Calu3 (cell line): ENCODE data around the gene DDN. TPM values are rescaled to one million over a fixed set of nuclear protein-coding genes. Genes with fewer than 3 reads are reported as not detected.

ENCODE experiments used
- BruUV-seq: library from RNA; stranded (reverse); fragments of 400-500 nt; replicated peaks from 2 replicates; lab custom pipeline; 2021; lab: Mats Ljungman, UMichigan
- CTCF ChIA-PET: fragments of 300-600 bp; sonication (Branson Sonifier 250); formaldehyde crosslinking; loops from one replicate; lab custom pipeline; 2022; ENCODE audit warnings: antibody characterized with exemption; lab: Charles Lee
- DNase-seq: peaks from one replicate; pipeline ENCODE4 v3.0.0; 2022
- H3K27ac Mint-ChIP-seq: one replicate; pipeline ENCODE4 v1.8.0; 2022; ENCODE audit warnings: mixed read lengths; ENCODE audit not compliant: unreplicated experiment
- H3K27me3 Mint-ChIP-seq: one replicate; pipeline ENCODE4 v1.8.0; 2022; ENCODE audit warnings: mixed read lengths; ENCODE audit not compliant: unreplicated experiment
- H3K36me3 Mint-ChIP-seq: one replicate; pipeline ENCODE4 v1.8.0; 2022; ENCODE audit warnings: mild to moderate bottlenecking, moderate library complexity, mixed read lengths; ENCODE audit not compliant: insufficient read depth, unreplicated experiment
- H3K4me1 Mint-ChIP-seq: one replicate; pipeline ENCODE4 v1.8.0; 2022; ENCODE audit warnings: mild to moderate bottlenecking, low read depth, mixed read lengths; ENCODE audit not compliant: unreplicated experiment
- H3K4me3 Mint-ChIP-seq: one replicate; pipeline ENCODE4 v1.8.0; 2022; ENCODE audit warnings: mild to moderate bottlenecking, low read depth, moderate library complexity, mixed read lengths; ENCODE audit not compliant: unreplicated experiment
- H3K9me3 Mint-ChIP-seq: one replicate; pipeline ENCODE4 v1.8.0; 2022; ENCODE audit warnings: low read depth, mixed read lengths; ENCODE audit not compliant: unreplicated experiment
- intact Hi-C: fragments of 100-400 bp; cut with micrococcal nuclease; formaldehyde crosslinking; loops from one replicate; pipeline ENCODE4 v1.10.0; 2022; ENCODE audit not compliant: unreplicated experiment
- total RNA-seq: library from RNA; stranded (reverse); gene quantifications from 2 replicates; pipeline ENCODE4 v1.2.3, GENCODE V29; 2022
- TF ChIP-seq, protein P1 (sequence below): fragments of 200-600 bp; IDR thresholded peaks from one replicate; pipeline ENCODE4 v1.8.0; 2022; ENCODE audit warnings: antibody characterized with exemption; ENCODE audit not compliant: unreplicated experiment

The DDN gene
- total RNA-seq, 1 experiment from 2014 or later, result 0.21 TPM

DNA sequence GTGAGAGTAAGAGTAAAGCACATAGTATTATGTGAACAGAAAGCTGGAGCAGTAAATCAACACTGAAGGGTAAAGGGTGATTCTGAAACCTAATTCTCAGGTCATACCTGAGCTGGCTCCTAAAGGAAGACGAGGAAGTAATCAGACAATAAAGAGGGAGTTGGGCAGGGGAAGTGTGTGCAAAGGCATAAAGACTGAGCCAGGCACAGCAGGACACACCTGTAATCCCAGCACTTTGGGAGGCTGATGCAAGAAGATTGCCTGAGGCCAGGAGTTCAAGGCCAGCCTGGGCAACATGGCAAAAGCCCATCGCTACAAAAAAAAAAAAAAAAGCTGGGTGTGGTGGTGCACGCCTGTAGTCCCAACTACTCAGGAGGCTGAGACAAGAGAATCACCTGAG, 51.4 kb downstream of the DDN start:
- CTCF ChIA-PET, result interaction anchor here (0.6 kb wide), 1 partner anchor 96 kb away, joined by 7 read pairs; the partner anchor contains the start of gene DDX23
- no peak for DNase-seq
- intact Hi-C loops, result no loop called here
- Mint-ChIP-seq H3K36me3 (peaks cover 16% of the 10 kb centered on the region), H3K9me3 (no peaks in the 10 kb centered on the region), H3K27me3 (no peaks in the 10 kb centered on the region), H3K4me3 (no peak overlapping the region), H3K27ac (no peak overlapping the region), H3K4me1 (no peaks in the 10 kb centered on the region)
- no TSS peak for BruUV-seq
- TF ChIP-seq, protein P1, sequence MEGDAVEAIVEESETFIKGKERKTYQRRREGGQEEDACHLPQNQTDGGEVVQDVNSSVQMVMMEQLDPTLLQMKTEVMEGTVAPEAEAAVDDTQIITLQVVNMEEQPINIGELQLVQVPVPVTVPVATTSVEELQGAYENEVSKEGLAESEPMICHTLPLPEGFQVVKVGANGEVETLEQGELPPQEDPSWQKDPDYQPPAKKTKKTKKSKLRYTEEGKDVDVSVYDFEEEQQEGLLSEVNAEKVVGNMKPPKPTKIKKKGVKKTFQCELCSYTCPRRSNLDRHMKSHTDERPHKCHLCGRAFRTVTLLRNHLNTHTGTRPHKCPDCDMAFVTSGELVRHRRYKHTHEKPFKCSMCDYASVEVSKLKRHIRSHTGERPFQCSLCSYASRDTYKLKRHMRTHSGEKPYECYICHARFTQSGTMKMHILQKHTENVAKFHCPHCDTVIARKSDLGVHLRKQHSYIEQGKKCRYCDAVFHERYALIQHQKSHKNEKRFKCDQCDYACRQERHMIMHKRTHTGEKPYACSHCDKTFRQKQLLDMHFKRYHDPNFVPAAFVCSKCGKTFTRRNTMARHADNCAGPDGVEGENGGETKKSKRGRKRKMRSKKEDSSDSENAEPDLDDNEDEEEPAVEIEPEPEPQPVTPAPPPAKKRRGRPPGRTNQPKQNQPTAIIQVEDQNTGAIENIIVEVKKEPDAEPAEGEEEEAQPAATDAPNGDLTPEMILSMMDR, result no peak

GRCh38 chr12:48946943-48947342, 52.2 kb downstream of the DDN start:
- DNase-seq, result no peak
- H3K27me3 Mint-ChIP-seq, result no peaks in the 10 kb centered on the region
- CTCF ChIA-PET, result interaction anchor here (0.6 to 0.7 kb wide), 3 partner anchors 39 to 95 kb away, joined by 4 to 10 read pairs (median 7); partner anchors contain the start of gene DDX23
- peaks cover 14% of the 10 kb centered on the region for H3K36me3 Mint-ChIP-seq
- TF ChIP-seq, protein P1, result no peak
- no TSS peak for BruUV-seq
- H3K27ac Mint-ChIP-seq, result no peak overlapping the region
- H3K4me3 Mint-ChIP-seq, result no peak overlapping the region
- no peaks in the 10 kb centered on the region for H3K4me1 Mint-ChIP-seq
- intact Hi-C loops, result no loop called here
- H3K9me3 Mint-ChIP-seq, result no peaks in the 10 kb centered on the region

DNA sequence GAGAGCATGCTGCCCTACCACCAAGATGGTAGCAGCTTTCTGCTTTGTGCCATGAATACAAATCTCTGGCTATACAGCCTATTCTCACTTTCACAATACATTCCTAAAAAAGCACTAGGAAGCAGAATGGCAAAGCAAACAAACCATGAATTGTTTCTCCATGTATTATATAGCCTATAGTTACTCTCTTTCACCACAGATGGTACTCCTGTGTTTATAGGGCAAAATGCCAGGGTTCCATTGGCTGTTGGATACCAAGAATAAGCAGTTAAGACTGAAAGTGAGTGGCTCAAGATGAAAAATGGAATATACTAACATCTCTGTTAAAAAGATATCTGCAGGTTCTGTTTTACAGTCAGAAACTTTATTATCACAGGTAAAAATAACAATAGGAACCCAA, 53.0 kb downstream of the DDN start:
- Mint-ChIP-seq H3K9me3 (no peaks in the 10 kb centered on the region), H3K4me3 (no peak overlapping the region), H3K27me3 (no peaks in the 10 kb centered on the region), H3K36me3 (peaks cover 17% of the 10 kb centered on the region), H3K4me1 (no peaks in the 10 kb centered on the region), H3K27ac (no peak overlapping the region)
- BruUV-seq, result no TSS peak
- CTCF ChIA-PET, result no interaction called here
- TF ChIP-seq, protein P1, result no peak
- intact Hi-C loops, result no loop called here
- no peak for DNase-seq

Other genes with a start within 250 kb of the DDN start
- gene ADCY6, start 210.3 kb downstream of the DDN start, total RNA-seq, result 39.0 and 42.9 TPM in 2 replicates
- 17.9 and 21.1 TPM in 2 replicates for gene CACNB3, start 180.9 kb downstream of the DDN start, total RNA-seq
- gene DDX23, start 147.2 kb downstream of the DDN start, total RNA-seq, result 80.8 and 89.6 TPM in 2 replicates
- 7.4 and 14.2 TPM in 2 replicates for gene RND1, start 133.5 kb downstream of the DDN start, total RNA-seq
- 20.1 and 21.4 TPM in 2 replicates for gene FKBP11, start 73.9 kb downstream of the DDN start, total RNA-seq
- 142 and 164 TPM in 2 replicates for gene ARF3, start 41.9 kb downstream of the DDN start, total RNA-seq
- 0.73 TPM in 1 of 2 replicates, not detected in the other for gene WNT10B, start 27.6 kb downstream of the DDN start, total RNA-seq
- gene WNT1, start 21.1 kb downstream of the DDN start, total RNA-seq, result not detected in 2 replicates
- gene PRKAG1, start 19.4 kb upstream of the DDN start, total RNA-seq, result 34.2 and 36.9 TPM in 2 replicates
- 72.9 and 79.7 TPM in 2 replicates for gene KMT2D, start 61.4 kb upstream of the DDN start, total RNA-seq
- gene RHEBL1, start 70.6 kb upstream of the DDN start, total RNA-seq, result 2.0 and 2.6 TPM in 2 replicates
- gene DHH, start 95.4 kb upstream of the DDN start, total RNA-seq, result not detected in 2 replicates
- gene LMBR1L, start 111.5 kb upstream of the DDN start, total RNA-seq, result 23.3 and 26.4 TPM in 2 replicates
- 690 and 793 TPM in 2 replicates for gene TUBA1B, start 132.0 kb upstream of the DDN start, total RNA-seq
- gene TUBA1A, start 189.7 kb upstream of the DDN start, total RNA-seq, result 9.2 and 11.5 TPM in 2 replicates